ENCODE data around the gene RAP1A. TPM values are rescaled to one million over a fixed set of nuclear protein-coding genes. Genes with fewer than 3 reads are reported as not detected.
"Not testable (repeated sequence)": the region's sequence is repeated elsewhere in the genome, so short reads cannot be mapped to it uniquely, and the experiment has no call there.

RAP1A gene
- total RNA-seq, 2 donors from 2014 or later, result 82.3 to 113 TPM

DNA sequence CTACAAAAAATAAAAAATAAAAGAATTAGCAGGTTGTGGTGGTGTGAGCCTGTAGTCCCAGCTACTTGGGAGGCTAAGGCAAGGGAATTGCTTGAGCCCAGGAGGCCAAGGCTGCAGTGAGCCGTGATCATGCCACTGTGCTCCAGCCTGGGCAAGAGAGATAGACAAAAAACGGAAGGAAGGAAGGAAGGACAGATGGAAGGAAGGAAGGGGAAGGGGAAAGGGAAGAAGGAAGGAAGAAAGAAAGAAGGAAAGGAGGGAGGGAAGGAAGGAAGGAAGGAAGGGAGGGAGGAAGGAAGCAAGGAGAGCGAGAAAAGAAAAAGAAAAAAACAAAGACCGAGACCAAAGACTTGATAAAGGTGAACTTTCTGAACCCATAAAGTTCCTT lies 25.3 kb upstream of the RAP1A start:
- no peak for DNase-seq
- no peak for ATAC-seq
- intact Hi-C loops (cut with DNase I, micrococcal nuclease), result no loop called here

- no peak for DNase-seq
- ATAC-seq, result no peak
- intact Hi-C loops (cut with DNase I, micrococcal nuclease), result no loop called here
These were observed 23.8 kb upstream of the RAP1A start for GRCh38 chr1:111595807-111596206.

- DNase-seq (peak in 1 of 2 donors; percentile 46), ATAC-seq (no peak)
- intact Hi-C loops (cut with DNase I, micrococcal nuclease), result no loop called here
These were observed 23.1 kb upstream of the RAP1A start for GRCh38 chr1:111596499-111596898.

GRCh38 chr1:111597426-111597825 lies 22.2 kb upstream of the RAP1A start:
- intact Hi-C loops (cut with DNase I, micrococcal nuclease), result no loop called here
- ATAC-seq, result no peak
- DNase-seq, result no peak

DNA sequence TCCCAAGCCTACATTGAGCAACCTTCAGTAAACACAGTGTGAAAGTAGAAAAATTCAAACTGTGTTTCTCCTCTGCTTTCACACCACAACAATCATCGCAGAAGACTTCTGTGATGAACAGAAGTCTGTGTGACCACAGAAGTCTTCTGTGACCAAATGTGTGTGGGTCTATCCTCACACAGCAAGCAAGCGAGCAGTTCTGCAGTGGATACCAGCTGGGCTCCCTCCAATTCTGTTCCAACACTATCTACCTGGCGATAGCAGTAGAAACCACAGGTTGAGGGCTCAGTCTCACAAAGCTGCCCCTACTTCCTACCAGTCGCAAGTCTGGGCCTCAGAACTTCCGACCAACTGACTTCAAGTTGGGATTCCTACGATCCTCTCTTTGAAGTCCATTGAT lies 21.0 kb upstream of the RAP1A start:
- intact Hi-C loops (cut with DNase I, micrococcal nuclease), result no loop called here
- ATAC-seq (no peak), DNase-seq (no peak)

DNA sequence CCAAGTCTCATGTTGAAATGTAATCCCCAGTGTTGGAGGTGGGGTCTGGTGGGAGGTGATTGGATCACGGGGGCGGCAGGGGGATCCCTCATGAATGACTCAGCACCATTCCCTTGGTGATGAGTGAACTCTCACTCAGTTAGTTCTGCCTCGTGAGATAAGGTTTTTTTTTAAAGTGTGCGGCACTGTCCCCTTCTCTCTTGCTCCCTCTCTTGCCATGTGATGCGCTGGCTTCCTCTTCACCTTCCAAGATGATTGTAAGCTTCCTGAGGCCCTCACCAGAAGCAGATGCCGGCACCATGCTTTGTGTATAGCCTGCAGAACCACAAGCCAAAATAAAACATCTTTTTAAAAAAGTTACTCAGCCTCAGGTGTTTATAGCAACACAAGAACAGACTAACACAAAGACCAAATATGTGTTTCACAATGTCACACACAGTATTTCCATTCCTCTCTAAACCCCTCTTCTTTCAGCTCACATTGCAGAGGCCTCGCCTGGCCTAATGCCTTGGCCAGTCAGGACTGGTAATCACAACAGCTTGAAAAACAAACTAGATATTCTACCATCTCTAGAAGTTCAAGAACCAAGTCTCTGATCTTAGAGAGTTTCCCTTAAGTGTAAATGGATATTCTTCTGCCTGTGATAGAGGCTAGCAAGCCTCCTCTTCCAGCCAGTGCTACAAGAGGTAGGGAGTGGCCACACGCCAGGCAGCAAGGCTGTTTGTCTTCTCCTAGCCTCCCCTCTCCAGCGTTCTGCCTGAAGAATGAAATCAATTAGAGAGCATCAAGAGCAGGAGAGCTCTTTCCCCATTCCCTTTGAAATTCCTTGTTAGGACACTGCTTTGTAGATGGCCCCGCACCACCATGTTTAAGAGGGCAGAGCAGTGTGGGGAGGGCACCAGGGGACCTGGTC lies 19.6 kb upstream of the RAP1A start:
- intact Hi-C loops (cut with DNase I, micrococcal nuclease), result no loop called here
- ATAC-seq (no peak), DNase-seq (no peak)

- intact Hi-C loops (cut with DNase I, micrococcal nuclease), result no loop called here
- no peak for ATAC-seq
- DNase-seq, result no peak
These were observed 18.7 kb upstream of the RAP1A start for GRCh38 chr1:111600886-111601386.

DNA sequence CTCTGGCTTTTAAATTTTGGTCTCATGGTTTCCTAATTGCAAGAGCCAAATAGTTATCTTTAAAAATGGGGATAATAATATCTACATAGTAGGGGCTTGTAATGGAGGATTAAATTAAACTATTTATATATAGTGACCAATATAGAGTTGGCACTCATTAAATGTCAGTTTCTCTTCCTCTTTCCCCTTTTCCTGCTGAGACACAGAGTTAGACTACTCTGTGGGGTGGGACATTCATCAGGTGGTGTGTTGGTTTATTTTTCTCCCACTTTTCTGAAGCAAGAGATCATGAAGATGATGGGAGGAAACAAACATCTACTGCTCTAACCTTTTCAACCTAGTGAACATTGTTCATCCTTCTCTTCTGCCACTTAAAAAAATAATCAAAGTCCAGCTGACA lies 17.3 kb upstream of the RAP1A start:
- intact Hi-C loops (cut with DNase I, micrococcal nuclease), result no loop called here
- ATAC-seq, result no peak

DNA sequence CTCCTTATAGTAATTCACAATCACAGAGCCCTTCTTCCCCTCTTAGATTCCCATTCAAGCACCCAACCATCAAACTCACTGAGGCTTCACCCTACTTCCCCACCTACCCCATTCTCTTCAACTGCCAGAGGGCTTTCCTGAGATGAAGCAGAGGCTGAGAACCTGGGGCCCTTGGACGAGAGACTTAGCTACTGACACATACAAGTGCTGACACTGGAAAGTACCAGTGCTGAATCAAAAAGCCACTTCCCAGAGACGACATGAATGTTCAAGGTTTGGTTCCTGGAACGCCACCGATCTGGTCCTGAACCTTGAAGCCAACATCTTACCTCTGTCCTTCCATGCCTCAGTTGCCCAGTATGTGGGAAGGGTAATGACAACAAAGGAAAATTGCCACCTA lies 16.6 kb upstream of the RAP1A start:
- no peak for DNase-seq
- intact Hi-C loops (cut with DNase I, micrococcal nuclease), result no loop called here
- ATAC-seq, result no peak

More for the DNA sequence above, 17.3 kb upstream of the RAP1A start:
- DNase-seq, result no peak

DNA sequence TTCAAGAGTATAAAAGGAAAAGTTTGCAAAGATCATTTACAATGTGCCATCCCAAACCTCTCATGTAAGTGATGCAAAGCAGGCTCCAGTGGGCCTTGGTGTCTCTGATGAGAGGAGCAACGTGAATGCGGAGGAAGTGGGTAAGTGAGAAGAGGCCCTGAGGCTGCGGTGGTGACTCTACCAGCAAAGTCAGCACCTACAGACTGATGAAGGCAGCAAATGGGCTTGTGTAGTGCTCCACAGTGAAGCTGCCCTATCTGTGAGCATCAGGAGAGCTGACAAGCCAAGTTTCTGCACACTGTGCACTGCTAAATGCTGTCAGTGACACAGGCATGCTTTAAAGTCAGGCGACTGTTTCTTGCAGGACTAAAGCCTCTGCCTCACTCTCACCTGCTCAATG lies 15.6 kb upstream of the RAP1A start:
- intact Hi-C loops (cut with DNase I, micrococcal nuclease), result no loop called here
- DNase-seq (peak; percentile 41 to 45), ATAC-seq (peak; percentile 37)

GRCh38 chr1:111604931-111605330 lies 14.7 kb upstream of the RAP1A start:
- intact Hi-C loops (cut with DNase I, micrococcal nuclease), result no loop called here
- no peak for DNase-seq
- no peak for ATAC-seq

- DNase-seq, result no peak
- no peak for ATAC-seq
These were observed 14.0 kb upstream of the RAP1A start for GRCh38 chr1:111605576-111605975.

GRCh38 chr1:111606457-111607215 lies 13.0 kb upstream of the RAP1A start:
- ATAC-seq; intact Hi-C loops (cut with DNase I, micrococcal nuclease): not testable (repeated sequence)
- DNase-seq, result peak in 1 of 2 donors; percentile 58

More at GRCh38 chr1:111605576-111605975, 14.0 kb upstream of the RAP1A start:
- intact Hi-C loops (cut with DNase I, micrococcal nuclease), result no loop called here

- DNase-seq; ATAC-seq; intact Hi-C loops (cut with DNase I, micrococcal nuclease): not testable (repeated sequence)
These were observed 11.1 kb upstream of the RAP1A start for GRCh38 chr1:111608528-111608927.

GRCh38 chr1:111611986-111612385 lies 7.6 kb upstream of the RAP1A start:
- no peak for DNase-seq
- no peak for ATAC-seq
- intact Hi-C loops (cut with DNase I, micrococcal nuclease), result no loop called here

DNA sequence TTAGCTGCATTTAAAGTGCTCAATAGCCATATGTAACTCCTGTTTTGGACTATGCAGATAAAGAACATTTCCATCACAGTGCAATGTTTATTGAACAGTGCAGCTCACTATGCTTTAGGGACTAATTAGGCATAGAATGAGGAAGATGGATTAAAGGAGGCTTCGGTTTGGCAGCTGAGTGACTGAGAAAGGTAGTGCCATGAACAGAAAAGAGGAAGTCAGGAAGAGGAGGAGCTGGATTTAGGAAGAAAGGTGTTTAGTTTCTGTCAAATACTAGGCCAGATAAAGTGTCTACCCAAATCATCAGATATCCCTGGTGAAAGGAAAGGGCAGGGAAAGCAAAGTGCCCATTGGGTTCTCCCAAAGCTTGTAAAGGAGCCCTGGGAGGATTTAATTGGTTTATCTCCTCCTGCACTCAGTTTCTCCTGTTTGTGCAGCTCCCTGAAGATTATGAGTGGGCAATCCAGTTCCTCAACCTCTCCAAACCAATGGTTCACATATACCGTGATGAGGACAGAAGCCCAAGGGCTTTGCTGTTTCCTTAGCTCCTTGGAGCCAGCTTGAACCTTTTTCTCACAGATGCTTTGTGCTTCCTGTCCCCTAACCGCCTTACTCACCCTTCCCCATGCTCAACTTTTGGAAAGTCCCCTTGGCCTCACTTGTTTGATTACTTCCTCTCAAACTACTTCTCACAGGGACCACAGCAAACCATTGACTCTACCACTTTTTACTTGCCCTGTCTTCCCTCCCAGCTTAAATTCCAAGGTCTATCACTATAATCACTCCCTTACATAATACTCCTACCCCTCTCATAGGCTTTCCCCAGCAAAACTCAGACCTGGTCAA lies 3.5 kb upstream of the RAP1A start:
- no peak for DNase-seq
- ATAC-seq, result no peak
- intact Hi-C loops (cut with DNase I, micrococcal nuclease), result no loop called here

GRCh38 chr1:111618081-111618480 lies 1.5 kb upstream of the RAP1A start:
- intact Hi-C loops (cut with DNase I, micrococcal nuclease), result no loop called here
- ATAC-seq (no peak), DNase-seq (no peak)

DNA sequence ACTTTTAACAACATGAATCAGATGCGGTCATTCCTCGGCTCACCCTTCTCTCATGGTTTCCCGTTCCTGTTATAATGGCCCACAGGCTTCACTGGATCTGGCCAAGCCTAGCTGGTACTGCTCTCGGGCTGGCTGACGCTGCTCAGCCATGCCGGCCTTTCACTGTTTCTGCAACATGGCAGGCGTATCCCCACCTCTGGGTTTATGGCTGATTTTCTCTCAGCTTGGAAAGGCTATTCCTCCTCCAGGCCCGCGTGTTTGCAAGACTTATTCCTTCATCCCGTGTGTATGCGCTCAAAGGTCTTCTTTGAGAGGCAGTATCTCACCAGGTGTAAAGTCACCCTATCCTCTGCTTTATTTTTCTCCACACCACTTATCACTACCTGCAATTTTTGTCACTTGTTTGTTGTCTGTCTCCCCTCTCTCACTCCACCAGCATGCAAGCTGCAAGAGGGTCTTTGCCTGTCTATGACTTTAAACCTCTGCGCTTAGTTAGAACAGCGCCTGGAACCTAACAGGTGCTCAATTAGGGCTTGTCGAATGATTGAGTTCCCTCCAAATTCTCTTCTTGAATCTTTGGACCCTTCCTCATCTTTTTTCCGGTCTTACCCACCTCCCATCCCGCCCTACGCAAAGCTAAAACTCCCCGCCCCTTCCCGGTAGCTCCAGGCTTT lies 491 bp upstream of the RAP1A start:
- intact Hi-C loops (cut with DNase I, micrococcal nuclease), result no loop called here
- ATAC-seq (no peak), DNase-seq (no peak)

Data from left colon (tissue), 2 donors.